Astrocyte (in vitro differentiated cells and primary cell): ENCODE data around the gene EDNRB. TPM values are rescaled to one million over a fixed set of nuclear protein-coding genes. Genes with fewer than 3 reads are reported as not detected.
"Not testable (repeated sequence)": the region's sequence is repeated elsewhere in the genome, so short reads cannot be mapped to it uniquely, and the experiment has no call there.

Experiments used
- DNase-seq: peaks from one replicate; pipeline ENCODE4 v3.0.0-alpha.2; 2010; ENCODE audit warnings: low read depth
- FAIRE-seq: peaks from 2 replicates; lab custom pipeline; 2011; peaks lifted over from hg19 to GRCh38; lab: Jason Lieb, UNC
- H2AFZ ChIP-seq: 2 replicates; pipeline ENCODE4 v1.6.0; 2012; ENCODE audit warnings: low read depth, low read length, inconsistent platforms
- H3K27ac ChIP-seq: 2 replicates; pipeline ENCODE4 v1.5.1; 2011; ENCODE audit warnings: low read depth, low read length, inconsistent platforms
- H3K27me3 ChIP-seq: 2 replicates; pipeline ENCODE4 v1.6.0; 2011; ENCODE audit warnings: low read length, inconsistent platforms; ENCODE audit not compliant: insufficient read depth
- H3K36me3 ChIP-seq: 2 replicates; pipeline ENCODE4 v1.5.1; 2011; ENCODE audit warnings: low read length, inconsistent platforms; ENCODE audit not compliant: insufficient read depth
- H3K4me1 ChIP-seq: 2 replicates; pipeline ENCODE4 v1.5.1; 2011; ENCODE audit warnings: low read length, inconsistent platforms; ENCODE audit not compliant: insufficient read depth
- H3K4me2 ChIP-seq: 2 replicates; pipeline ENCODE4 v1.6.0; 2012; ENCODE audit warnings: low read length, inconsistent platforms
- H3K4me3 ChIP-seq: 2 replicates; pipeline ENCODE4 v1.5.1; 2011; ENCODE audit warnings: low read depth, mild to moderate bottlenecking, low read length, inconsistent platforms; ENCODE audit not compliant: insufficient read depth
- H3K79me2 ChIP-seq: 2 replicates; pipeline ENCODE4 v1.6.0; 2012; ENCODE audit warnings: mild to moderate bottlenecking, low read length, inconsistent platforms; ENCODE audit not compliant: insufficient read depth
- H3K9ac ChIP-seq: 2 replicates; pipeline ENCODE4 v1.6.0; 2012; ENCODE audit warnings: mild to moderate bottlenecking, low read length, inconsistent platforms
- H3K9me3 ChIP-seq: 2 replicates; pipeline ENCODE4 v1.5.1; 2012; ENCODE audit warnings: low read depth, mild to moderate bottlenecking, low read length, inconsistent platforms; ENCODE audit not compliant: insufficient read depth
- H4K20me1 ChIP-seq: 2 replicates; pipeline ENCODE4 v1.6.0; 2012; ENCODE audit warnings: low read length, inconsistent platforms; ENCODE audit not compliant: insufficient read depth
- H3K27ac Mint-ChIP-seq: one replicate; pipeline ENCODE4 v1.8.0; 2021; ENCODE audit warnings: mild to moderate bottlenecking, mixed read lengths; ENCODE audit not compliant: unreplicated experiment
- H3K27me3 Mint-ChIP-seq: one replicate; pipeline ENCODE4 v1.8.0; 2021; ENCODE audit warnings: low read depth, mixed read lengths; ENCODE audit not compliant: unreplicated experiment
- H3K36me3 Mint-ChIP-seq: one replicate; pipeline ENCODE4 v1.8.0; 2021; ENCODE audit warnings: low read depth, mixed read lengths; ENCODE audit not compliant: unreplicated experiment
- H3K4me1 Mint-ChIP-seq: one replicate; pipeline ENCODE4 v1.8.0; 2021; ENCODE audit warnings: low read depth, mixed read lengths; ENCODE audit not compliant: unreplicated experiment
- H3K4me3 Mint-ChIP-seq: one replicate; pipeline ENCODE4 v1.8.0; 2021; ENCODE audit warnings: mild to moderate bottlenecking, moderate library complexity, mixed read lengths; ENCODE audit not compliant: unreplicated experiment
- H3K9me3 Mint-ChIP-seq: one replicate; pipeline ENCODE4 v1.8.0; 2021; ENCODE audit warnings: mild to moderate bottlenecking, mixed read lengths; ENCODE audit not compliant: unreplicated experiment
- CTCF ChIP-seq: IDR thresholded peaks from 2 replicates; pipeline ENCODE4 v1.5.1; 2011; ENCODE audit warnings: low read depth, mild to moderate bottlenecking, inconsistent platforms, low read length, moderate library complexity; ENCODE audit not compliant: insufficient read depth
- EZH2 ChIP-seq: IDR thresholded peaks from 2 replicates; pipeline ENCODE4 v1.6.1; 2012; ENCODE audit warnings: mild to moderate bottlenecking, low read length, inconsistent platforms; ENCODE audit not compliant: insufficient read depth
- total RNA-seq: library from RNA; stranded (reverse); gene quantifications from 2 replicates; pipeline ENCODE4 v1.2.1, GENCODE V29; 2021

Gene EDNRB
- total RNA-seq, 1 donor from 2014 or later = 3.2 TPM

GRCh38 chr13:77952276-77952675 lies 33.6 kb upstream of the EDNRB start:
- TF ChIP-seq EZH2 (no peak), CTCF (no peak)
- DNase-seq (no peak), FAIRE-seq (no peak)
- Histone ChIP-seq H4K20me1 (no peaks in the 10 kb centered on the region), H3K36me3 (no peaks in the 10 kb centered on the region), H3K9me3 (no peaks in the 10 kb centered on the region), H2AFZ (no peak overlapping the region), H3K27ac (no peak overlapping the region), H3K79me2 (no peaks in the 10 kb centered on the region), H3K4me1 (no peaks in the 10 kb centered on the region), H3K4me2 (no peak overlapping the region), H3K9ac (no peak overlapping the region), H3K27me3 (no peaks in the 10 kb centered on the region), H3K4me3 (no peak overlapping the region)
- Mint-ChIP-seq H3K27ac (no peak overlapping the region), H3K36me3 (no peaks in the 10 kb centered on the region), H3K9me3 (peaks cover 2% of the 10 kb centered on the region), H3K4me1 (peaks cover 5% of the 10 kb centered on the region), H3K4me3 (no peak overlapping the region), H3K27me3 (no peaks in the 10 kb centered on the region)

- no peak overlapping the region for H3K27ac Mint-ChIP-seq
- H3K9me3 ChIP-seq = no peaks in the 10 kb centered on the region
- H3K27me3 ChIP-seq = no peaks in the 10 kb centered on the region
- H3K36me3 Mint-ChIP-seq = no peaks in the 10 kb centered on the region
- H3K27ac ChIP-seq = no peak overlapping the region
- H3K27me3 Mint-ChIP-seq = no peaks in the 10 kb centered on the region
- FAIRE-seq (no peak), DNase-seq (no peak)
- no peaks in the 10 kb centered on the region for H3K36me3 ChIP-seq
- H2AFZ ChIP-seq = no peak overlapping the region
- peaks cover 2% of the 10 kb centered on the region for H3K9me3 Mint-ChIP-seq
- H4K20me1 ChIP-seq = no peaks in the 10 kb centered on the region
- H3K4me1 ChIP-seq = no peaks in the 10 kb centered on the region
- H3K79me2 ChIP-seq = no peaks in the 10 kb centered on the region
- H3K4me3 ChIP-seq = no peak overlapping the region
- no peak overlapping the region for H3K4me3 Mint-ChIP-seq
- no peaks in the 10 kb centered on the region for H3K4me1 Mint-ChIP-seq
- no peak overlapping the region for H3K4me2 ChIP-seq
- H3K9ac ChIP-seq = no peak overlapping the region
- TF ChIP-seq CTCF = no peak
- TF ChIP-seq EZH2 = no peak
Observed at GRCh38 chr13:77946522-77946921, 27.9 kb upstream of the EDNRB start.

- not testable (repeated sequence) for H3K36me3 ChIP-seq, H3K27ac ChIP-seq, H3K4me3 Mint-ChIP-seq, H3K9me3 Mint-ChIP-seq, H3K27me3 Mint-ChIP-seq, H2AFZ ChIP-seq, FAIRE-seq, DNase-seq, H3K27ac Mint-ChIP-seq, H3K36me3 Mint-ChIP-seq, H3K79me2 ChIP-seq, H3K4me1 Mint-ChIP-seq, H3K4me3 ChIP-seq, H3K4me1 ChIP-seq, H3K4me2 ChIP-seq, H3K9ac ChIP-seq, H4K20me1 ChIP-seq, H3K9me3 ChIP-seq, H3K27me3 ChIP-seq
Observed at GRCh38 chr13:77935063-77935462, 16.4 kb upstream of the EDNRB start.
